ENCODE results near the gene CATSPERZ. TPM values are rescaled to one million over a fixed set of nuclear protein-coding genes. Genes with fewer than 3 reads are reported as not detected.

Gene CATSPERZ
- total and polyA plus RNA-seq, 9 of the 15 experiments (the other 6 are each of a cell fraction or from before 2014, with no cell fraction given) = 0.86 to 8.5 (median 3.5) TPM

DNA sequence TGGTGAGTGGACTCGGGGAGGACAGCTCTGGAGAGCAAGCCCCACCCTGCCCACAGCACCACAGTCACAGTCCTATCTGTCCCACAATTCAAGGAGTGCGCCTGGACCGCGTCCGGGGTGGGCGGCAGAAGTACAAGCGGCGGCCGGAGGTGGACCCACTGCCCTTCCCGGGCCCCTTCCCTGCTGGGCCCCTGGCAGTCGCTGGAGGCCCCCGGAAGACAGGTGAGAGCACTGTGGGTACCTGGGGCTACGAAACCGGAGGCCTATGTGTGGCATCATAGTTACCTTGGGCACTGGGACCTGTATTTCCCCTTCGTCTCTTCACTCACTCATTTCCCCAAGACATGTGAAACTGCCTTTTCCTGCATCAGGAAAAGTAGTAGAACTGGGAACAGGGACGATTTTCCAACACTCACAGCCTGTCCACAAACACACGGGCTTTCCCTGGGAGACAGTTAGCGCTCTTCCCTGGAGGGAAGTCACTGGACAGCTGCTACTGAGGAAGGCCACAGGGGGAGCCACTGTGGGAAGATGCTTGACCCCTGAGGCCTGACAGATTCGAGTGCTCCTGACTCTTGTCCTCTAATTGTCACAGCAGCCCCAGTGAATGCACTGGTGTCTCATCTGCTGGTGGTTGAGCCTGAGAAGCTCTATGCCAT lies 14.1 kb downstream of the CATSPERZ start:
- Histone ChIP-seq H3K79me2 (ENCODE audit: control insufficient read depth, insufficient read depth, low read length) (peaks cover 51% of the 10 kb centered on the region), H3K4me1 (replicated peaks in 1 of 2; ENCODE audit: control insufficient read depth in 2 of 2, insufficient read depth in 2 of 2, low read length in 2 of 2) (peaks cover 4 to 60% of the 10 kb centered on the region in 2 experiments; a peak in 4 of 5 replicates), H3K36me3 (ENCODE audit: control insufficient read depth, insufficient read depth, low read length) (peaks cover 60% of the 10 kb centered on the region), H3K9me3 (replicated peaks; ENCODE audit: control insufficient read depth, insufficient read depth, low read depth, low read length) (no peaks in the 10 kb centered on the region), H3K9ac (ENCODE audit: insufficient read depth in 1 of 2, low read depth in 2 of 2, low read length in 2 of 2) (peak overlapping the region in 1 of 2 experiments; percentile 32; a peak in 1 of 4 replicates), H3K4me3 (no peak overlapping the region), H3K4me2 (ENCODE audit: insufficient read depth, low read length) (no peak overlapping the region; the same call in 1 of the 2 replicates), H3K9me1 (ENCODE audit: control insufficient read depth, insufficient read depth, low read length) (no peaks in the 10 kb centered on the region), H3K27ac (ENCODE audit: extremely low read depth, low read depth, low read length) (no peak overlapping the region), H2AFZ (ENCODE audit: low read depth, low read length) (no peak overlapping the region), H3K27me3 (ENCODE audit: control insufficient read depth in 2 of 2, insufficient read depth in 2 of 2, low read length in 2 of 2) (no peaks in the 10 kb centered on the region), H4K20me1 (replicated peaks; ENCODE audit: control insufficient read depth, insufficient read depth, low read length) (no peaks in the 10 kb centered on the region; the same call in 1 of the 2 replicates)
- FAIRE-seq = peak; percentile 15
- WGBS (ENCODE audit: insufficient coverage, low coverage, missing lambda C conversion rate) = 67% methylated on average over 9 of the region's 19 CpGs
- in situ Hi-C loops (cut with MboI) = no loop called here
- BruUV-seq (replicated peaks) = no TSS peak
- CTCF ChIA-PET (ENCODE audit: low intra/inter-chr PET ratio) = no interaction called here
- DNase-seq (ENCODE audit: extremely low read depth in 1 of 4, low spot score in 3 of 4) = peak in 1 of 4 experiments; percentile 45
- no peak for ATAC-seq
- intact Hi-C loops (cut with micrococcal nuclease) = no loop called here
- POLR2A ChIA-PET = interaction anchor here (0.5 to 1.0 kb wide), 5 partner anchors 9 to 263 kb away, joined by 3 to 4 read pairs (median 3); no protein-coding TSS in a partner anchor
- TF ChIP-seq ZNF444 (CRISPR knock-in tag; IDR thresholded peaks at IDR 0.05) (no peak), SPI1 (IDR thresholded peaks at IDR 0.05; ENCODE audit: borderline replicate concordance, low read depth, low read length) (peak; percentile 58), HMGN3 (IDR thresholded peaks at IDR 0.05; ENCODE audit: borderline replicate concordance, extremely low read depth, insufficient read length, low read depth, low read length) (peak; percentile 10), SMAD3 (CRISPR knock-in tag; conservative IDR thresholded peaks at IDR 0.05) (no peak), ZBTB7A (IDR thresholded peaks at IDR 0.05; ENCODE audit: borderline replicate concordance, control insufficient read depth, low read depth, low read length) (0 out of 2 replicates have a peak, but pooled peaks have one; percentile 21), RBFOX2 (IDR thresholded peaks at IDR 0.05; ENCODE audit: low read depth, low read length) (peak; percentile 41; the same call in 1 of the 2 replicates), SLC30A9 (CRISPR knock-in tag; IDR thresholded peaks at IDR 0.05) (no peak), HEY1 (CRISPR knock-in tag; IDR thresholded peaks at IDR 0.05; ENCODE audit: borderline replicate concordance) (no peak), NR2C1 (IDR thresholded peaks at IDR 0.05) (peak; percentile 49), NR2C1 (tag; IDR thresholded peaks at IDR 0.05) (no peak), PKNOX1 (IDR thresholded peaks at IDR 0.05) (0 out of 2 replicates have a peak, but pooled peaks have one; percentile 6)
- TF ChIP-seq, protein P1, sequence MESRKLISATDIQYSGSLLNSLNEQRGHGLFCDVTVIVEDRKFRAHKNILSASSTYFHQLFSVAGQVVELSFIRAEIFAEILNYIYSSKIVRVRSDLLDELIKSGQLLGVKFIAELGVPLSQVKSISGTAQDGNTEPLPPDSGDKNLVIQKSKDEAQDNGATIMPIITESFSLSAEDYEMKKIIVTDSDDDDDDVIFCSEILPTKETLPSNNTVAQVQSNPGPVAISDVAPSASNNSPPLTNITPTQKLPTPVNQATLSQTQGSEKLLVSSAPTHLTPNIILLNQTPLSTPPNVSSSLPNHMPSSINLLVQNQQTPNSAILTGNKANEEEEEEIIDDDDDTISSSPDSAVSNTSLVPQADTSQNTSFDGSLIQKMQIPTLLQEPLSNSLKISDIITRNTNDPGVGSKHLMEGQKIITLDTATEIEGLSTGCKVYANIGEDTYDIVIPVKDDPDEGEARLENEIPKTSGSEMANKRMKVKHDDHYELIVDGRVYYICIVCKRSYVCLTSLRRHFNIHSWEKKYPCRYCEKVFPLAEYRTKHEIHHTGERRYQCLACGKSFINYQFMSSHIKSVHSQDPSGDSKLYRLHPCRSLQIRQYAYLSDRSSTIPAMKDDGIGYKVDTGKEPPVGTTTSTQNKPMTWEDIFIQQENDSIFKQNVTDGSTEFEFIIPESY (CRISPR knock-in tag; IDR thresholded peaks at IDR 0.05) = peak; percentile 84
- TF ChIP-seq, protein P2, sequence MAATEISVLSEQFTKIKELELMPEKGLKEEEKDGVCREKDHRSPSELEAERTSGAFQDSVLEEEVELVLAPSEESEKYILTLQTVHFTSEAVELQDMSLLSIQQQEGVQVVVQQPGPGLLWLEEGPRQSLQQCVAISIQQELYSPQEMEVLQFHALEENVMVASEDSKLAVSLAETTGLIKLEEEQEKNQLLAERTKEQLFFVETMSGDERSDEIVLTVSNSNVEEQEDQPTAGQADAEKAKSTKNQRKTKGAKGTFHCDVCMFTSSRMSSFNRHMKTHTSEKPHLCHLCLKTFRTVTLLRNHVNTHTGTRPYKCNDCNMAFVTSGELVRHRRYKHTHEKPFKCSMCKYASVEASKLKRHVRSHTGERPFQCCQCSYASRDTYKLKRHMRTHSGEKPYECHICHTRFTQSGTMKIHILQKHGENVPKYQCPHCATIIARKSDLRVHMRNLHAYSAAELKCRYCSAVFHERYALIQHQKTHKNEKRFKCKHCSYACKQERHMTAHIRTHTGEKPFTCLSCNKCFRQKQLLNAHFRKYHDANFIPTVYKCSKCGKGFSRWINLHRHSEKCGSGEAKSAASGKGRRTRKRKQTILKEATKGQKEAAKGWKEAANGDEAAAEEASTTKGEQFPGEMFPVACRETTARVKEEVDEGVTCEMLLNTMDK (IDR thresholded peaks at IDR 0.05; ENCODE audit: borderline replicate concordance, insufficient read depth, low read depth, low read length, poor library complexity, severe bottlenecking) = peak; percentile 88
